Motor neuron (in vitro differentiated cells): ENCODE results near the gene WNK4. TPM values are rescaled to one million over a fixed set of nuclear protein-coding genes. Genes with fewer than 3 reads are reported as not detected.

Experiments used
- ATAC-seq, 8 experiments: fragments of 200-7000 bp; cut with Tn5 transposase; replicated peaks in 6 of 8; 2 replicates each; pipeline ENCODE4 v1.8.0; 2021; ENCODE audit warnings: mild to moderate bottlenecking in 8 of 8, moderate library complexity in 8 of 8
- H3K27ac ChIP-seq, 2 donors: fragments of 250-450 bp; sonication (Bioruptor Pico); 2 replicates each; pipeline ENCODE4 v1.9.0; 2021; ENCODE audit warnings: antibody characterized with exemption in 2 of 2, mild to moderate bottlenecking in 2 of 2, moderate library complexity in 1 of 2
- H3K4me1 ChIP-seq, 2 donors: fragments of 250-450 bp; sonication (Bioruptor Pico); replicated peaks in 1 of 2; 2 replicates each; pipeline ENCODE4 v1.6.1; 2021; ENCODE audit warnings: antibody characterized with exemption in 2 of 2, mild to moderate bottlenecking in 2 of 2, moderate library complexity in 1 of 2
- H3K4me3 ChIP-seq, 5 donors: fragments of 250-450 bp; sonication (Bioruptor Pico); 2 replicates each; pipeline ENCODE4 v1.9.0; 2021; ENCODE audit warnings: antibody characterized with exemption in 5 of 5, mild to moderate bottlenecking in 5 of 5, moderate library complexity in 4 of 5
- WGBS, 10 experiments: fragments of 450-650 bp; shearing (Covaris generic); methylation state at CpG; one replicate each; pipeline ENCODE4 v1.0.0; 2022; 5-methylcytosine and 5-hydroxymethylcytosine counted together
- in situ Hi-C, 9 experiments: fragments of 400-800 bp; cut with MboI; loops; one replicate each; pipeline ENCODE4 v1.15.0; 2021; ENCODE audit warnings: low sequenced_read_pairs in 9 of 9, low pct_unique_long_range_greater_than_20kb in 2 of 9; ENCODE audit not compliant: unreplicated experiment in 9 of 9
- total RNA-seq, 8 experiments: library from RNA; unstranded; fragments of 300-600 nt; gene quantifications; 2 replicates each; pipeline versions ENCODE4 v1.2.3 to v1.2.4, GENCODE V29; 2022

Gene WNK4
- total RNA-seq, 8 experiments from 2014 or later: 0.11 to 1.2 (median 0.57) TPM

DNA sequence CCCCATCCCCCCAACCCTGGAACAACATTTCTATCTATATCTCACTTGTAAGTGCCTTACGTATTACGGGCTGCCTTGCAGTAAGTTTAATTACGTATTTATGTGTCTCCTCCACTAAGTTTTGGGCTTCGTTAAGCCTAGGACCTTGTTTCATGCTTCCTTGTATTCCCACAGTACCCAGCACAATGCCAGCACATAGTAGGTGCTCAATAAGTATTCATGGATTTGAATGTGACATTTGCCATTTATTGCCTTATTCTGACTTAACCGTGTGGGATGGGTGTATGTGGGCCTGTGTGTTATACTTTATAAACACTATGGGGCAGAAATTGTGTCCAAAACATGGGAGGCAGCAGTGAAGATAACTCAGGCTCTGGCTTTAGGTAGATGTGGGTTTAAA lies 12.1 kb downstream of the WNK4 start:
- 49 to 71% (median 60%) methylated on average over 1 to 5 of the region's 5 CpGs; no CpG with 5 or more reads in 3 of the 10 experiments for WGBS, 10 experiments
- H3K4me3 ChIP-seq: no peak overlapping the region
- peaks cover 1% of the 10 kb centered on the region in 2 donors for H3K4me1 ChIP-seq
- in situ Hi-C loops: no loop called here
- H3K27ac ChIP-seq: no peak overlapping the region
- ATAC-seq: no peak

DNA sequence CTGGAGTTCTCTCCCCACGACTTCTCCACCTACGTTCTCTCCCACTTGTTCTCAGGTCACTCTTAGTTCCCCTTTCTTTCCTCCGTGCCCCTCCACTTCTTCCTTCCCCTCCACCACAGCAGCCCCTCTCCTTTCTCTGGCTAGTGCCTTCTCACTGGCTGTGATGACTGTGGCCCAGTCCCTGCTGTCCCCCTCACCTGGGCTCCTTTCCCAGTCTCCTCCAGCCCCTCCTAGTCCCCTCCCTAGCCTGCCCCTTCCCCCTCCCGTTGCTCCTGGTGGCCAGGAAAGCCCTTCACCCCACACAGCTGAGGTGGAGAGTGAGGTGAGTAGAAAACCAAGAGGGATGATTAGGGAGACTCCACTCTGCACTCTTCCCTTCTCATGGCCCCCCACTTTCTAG lies 14.7 kb downstream of the WNK4 start:
- in situ Hi-C loops: no loop called here
- H3K4me3 ChIP-seq: no peak overlapping the region
- no CpG with 5 or more reads among the region's 4 CpGs for WGBS, 10 experiments
- H3K27ac ChIP-seq: no peak overlapping the region
- H3K4me1 ChIP-seq: peaks cover 4 to 5% of the 10 kb centered on the region in 2 donors
- ATAC-seq: no peak

DNA sequence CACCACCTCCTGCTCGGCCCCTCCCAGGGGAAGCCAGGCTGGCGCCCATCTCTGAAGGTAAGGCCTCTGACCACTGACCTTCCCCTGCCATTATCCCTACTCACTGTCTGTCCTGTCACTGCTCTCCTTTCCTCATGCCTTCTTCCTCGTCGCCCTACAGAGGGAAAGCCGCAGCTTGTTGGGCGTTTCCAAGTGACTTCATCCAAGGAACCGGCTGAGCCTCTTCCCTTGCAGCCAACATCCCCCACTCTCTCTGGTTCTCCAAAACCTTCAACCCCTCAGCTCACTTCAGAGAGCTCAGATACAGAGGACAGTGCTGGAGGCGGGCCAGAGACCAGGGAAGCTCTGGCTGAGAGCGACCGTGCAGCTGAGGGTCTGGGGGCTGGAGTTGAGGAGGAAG lies 15.1 kb downstream of the WNK4 start:
- Histone ChIP-seq H3K27ac (no peak overlapping the region), H3K4me1 (peaks cover 4 to 5% of the 10 kb centered on the region in 2 donors), H3K4me3 (no peak overlapping the region)
- WGBS, 10 experiments: 83 to 100% (median 97%) methylated on average over 2 to 7 of the region's 10 CpGs; no CpG with 5 or more reads in 4 of the 10 experiments
- in situ Hi-C loops: no loop called here
- no peak for ATAC-seq

DNA sequence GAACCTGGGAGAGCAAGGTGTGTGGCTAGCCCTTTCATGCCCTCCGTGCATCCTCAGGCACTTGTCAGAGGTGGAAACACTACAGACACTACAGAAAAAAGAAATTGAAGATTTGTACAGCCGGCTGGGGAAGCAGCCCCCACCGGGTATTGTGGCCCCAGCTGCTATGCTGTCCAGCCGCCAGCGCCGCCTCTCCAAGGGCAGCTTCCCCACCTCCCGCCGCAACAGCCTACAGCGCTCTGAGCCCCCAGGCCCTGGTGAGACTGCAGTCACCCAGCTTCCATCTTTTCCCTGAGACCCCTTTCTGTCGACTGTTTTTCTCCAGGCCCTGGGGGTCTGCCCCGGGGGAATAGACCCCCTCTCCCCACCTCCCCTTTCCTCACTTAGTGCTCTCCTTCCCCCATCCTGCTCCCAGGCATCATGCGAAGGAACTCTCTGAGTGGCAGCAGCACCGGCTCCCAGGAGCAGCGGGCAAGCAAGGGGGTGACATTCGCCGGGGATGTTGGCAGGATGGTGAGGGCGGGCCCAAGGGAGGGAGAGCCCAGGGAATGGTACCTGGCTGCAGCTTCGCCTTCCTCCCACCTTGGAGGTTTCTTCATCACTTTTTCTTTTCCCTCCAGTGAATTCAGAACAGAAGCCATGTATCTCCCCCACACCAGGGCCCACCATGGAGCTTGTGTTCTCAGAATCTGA lies 15.8 kb downstream of the WNK4 start:
- Histone ChIP-seq H3K4me1 (peaks cover 4 to 5% of the 10 kb centered on the region in 2 donors), H3K27ac (no peak overlapping the region), H3K4me3 (no peak overlapping the region)
- ATAC-seq: no peak
- 80 to 93% (median 90%) methylated on average over 1 to 5 of the region's 18 CpGs; no CpG with 5 or more reads in 7 of the 10 experiments for WGBS, 10 experiments
- in situ Hi-C loops: no loop called here

DNA sequence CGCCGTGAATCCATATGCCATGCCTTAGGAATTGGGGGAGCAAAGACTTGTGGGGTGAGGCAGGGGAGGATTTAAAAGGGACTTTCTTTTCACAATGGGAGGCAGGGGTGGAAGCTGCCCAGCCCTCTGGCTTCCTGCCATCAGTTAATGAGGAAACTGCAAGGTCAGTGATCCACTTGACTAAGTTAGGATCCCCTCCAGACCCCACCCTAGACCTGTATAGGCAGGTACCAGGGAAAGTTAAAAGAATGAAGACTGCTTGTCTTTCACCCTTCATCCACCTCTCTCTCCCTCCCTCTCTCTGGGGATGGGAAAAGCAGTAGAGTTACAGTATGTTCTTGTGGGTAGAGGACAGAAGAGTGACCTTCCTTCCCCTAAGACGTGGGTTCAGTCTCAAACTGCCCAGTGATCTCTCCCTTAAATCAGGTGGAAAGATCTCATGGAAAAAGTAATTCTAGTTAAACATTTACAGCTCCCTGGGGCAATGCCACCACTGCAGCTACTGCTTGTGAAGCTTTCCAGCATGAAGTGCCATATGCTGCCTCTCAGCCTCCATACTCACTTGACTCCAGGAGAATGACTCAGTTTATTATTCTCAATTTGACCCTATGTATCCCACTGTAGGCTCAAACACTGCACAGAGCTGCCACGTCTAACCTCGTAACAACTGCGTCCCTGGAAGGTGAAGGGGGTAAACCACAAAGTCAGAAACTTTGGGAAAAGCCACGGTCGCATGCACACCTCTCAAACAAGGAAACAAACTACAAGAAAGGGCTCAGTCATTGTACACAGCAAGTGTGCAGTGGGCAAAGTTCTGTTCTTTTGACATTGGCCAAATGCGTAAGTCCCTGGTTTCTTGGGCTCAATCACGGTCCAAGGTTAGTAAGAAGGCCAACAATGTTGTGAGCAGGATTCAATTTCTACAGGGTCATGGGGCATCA lies 16.9 kb downstream of the WNK4 start:
- WGBS, 10 experiments: 20 to 100% (median 54%) methylated on average over 1 to 6 of the region's 10 CpGs; no CpG with 5 or more reads in 3 of the 10 experiments
- H3K27ac ChIP-seq: no peak overlapping the region
- H3K4me3 ChIP-seq: peak overlapping the region; percentile 66 to 99 (median 91)
- no peak for ATAC-seq
- peaks cover 4 to 5% of the 10 kb centered on the region in 2 donors for H3K4me1 ChIP-seq
- in situ Hi-C loops: no loop called here

DNA sequence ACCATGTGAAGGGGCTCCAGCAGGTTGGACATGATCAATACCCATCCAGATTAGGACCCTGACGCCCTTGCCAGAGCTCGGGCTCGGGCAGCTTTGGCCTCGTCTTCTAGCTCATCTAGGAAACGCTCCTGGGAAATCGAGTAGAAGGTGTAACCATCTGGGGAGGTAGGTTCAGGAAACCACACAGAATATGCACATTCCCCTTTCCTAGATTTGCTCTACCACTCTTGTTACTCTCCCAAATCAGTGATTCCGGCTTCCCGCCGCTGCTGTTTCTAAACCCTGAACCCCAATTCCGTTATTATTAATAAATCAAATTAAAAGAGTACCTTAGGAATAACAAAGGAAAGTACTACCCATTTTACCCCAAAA lies 17.6 kb downstream of the WNK4 start:
- peaks cover 4 to 5% of the 10 kb centered on the region in 2 donors for H3K4me1 ChIP-seq
- in situ Hi-C loops: no loop called here
- peak in 3 of 8 experiments; percentile 2 to 23 (median 9) for ATAC-seq
- peak overlapping the region; percentile 46 to 77 for H3K27ac ChIP-seq
- WGBS, 10 experiments: 0 to 47% (median 15%) methylated on average over 1 to 10 of the region's 10 CpGs; no CpG with 5 or more reads in 1 of the 10 experiments
- peak overlapping the region; percentile 66 to 99 (median 91) for H3K4me3 ChIP-seq

DNA sequence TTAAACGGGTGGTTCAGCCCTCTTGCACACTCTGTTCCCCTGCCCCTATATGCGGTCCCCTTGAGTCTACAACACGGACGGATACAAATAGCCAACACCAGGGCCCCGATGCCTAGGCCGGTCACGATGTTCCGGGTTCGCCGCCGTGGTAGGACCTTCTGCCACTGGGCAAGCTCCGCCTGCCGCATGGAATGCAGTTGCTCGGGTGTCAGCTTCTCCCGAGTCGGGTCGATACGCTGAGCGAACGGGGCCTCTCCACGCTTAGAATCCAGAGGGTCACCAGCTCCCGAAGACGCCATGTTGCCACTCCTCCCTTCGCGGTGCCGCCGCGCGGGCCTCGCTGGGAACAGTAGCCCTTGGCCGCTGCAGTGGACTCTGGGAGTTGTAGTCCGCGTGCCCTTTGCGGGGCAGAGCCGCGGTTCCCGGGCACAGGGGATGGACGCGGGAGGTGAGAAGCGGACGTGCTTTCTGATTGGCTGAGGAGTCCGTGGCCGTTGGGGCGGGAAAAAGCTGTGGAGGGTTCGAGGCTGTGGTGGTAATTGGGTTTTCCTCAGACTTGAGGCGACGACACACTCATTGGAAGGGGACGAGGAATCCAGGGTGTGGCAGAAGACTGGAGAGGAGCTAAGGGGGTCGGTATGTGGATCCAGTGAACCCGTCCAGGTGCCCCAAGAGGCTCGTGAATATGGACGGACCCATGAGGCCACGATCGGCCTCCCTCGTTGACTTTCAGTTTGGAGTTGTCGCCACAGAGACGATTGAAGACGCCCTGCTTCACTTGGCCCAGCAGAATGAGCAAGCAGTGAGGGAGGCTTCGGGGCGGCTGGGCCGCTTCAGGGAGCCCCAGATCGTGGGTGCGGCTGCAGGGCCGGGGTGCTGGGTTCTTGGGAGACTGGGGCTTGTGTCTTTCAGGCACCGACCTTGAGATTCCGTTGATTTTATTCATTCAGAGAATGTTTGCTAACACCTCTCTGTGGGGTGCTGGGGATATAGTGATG lies 18.3 kb downstream of the WNK4 start, which contains the start of the genes CNTD1 and COA3:
Gene CNTD1, plus strand, starts transcription at position 479 of the 998 bp plus-strand sequence. Its CDS starts 207 bp downstream, at position 686.
Gene COA3, minus strand, starts transcription at position 322 of the 998 bp plus-strand sequence. Its CDS starts 23 bp downstream, at position 299.
- Histone ChIP-seq H3K4me1 (peaks cover 4 to 5% of the 10 kb centered on the region in 2 donors), H3K4me3 (peak within 1 kb of the TSS; percentile 66 to 99 (median 91)), H3K27ac (peak within 1 kb of the TSS; percentile 46 to 77)
- 0 to 69% (median 10%) methylated on average over 1 to 50 of the region's 66 CpGs; no CpG with 5 or more reads in 1 of the 10 experiments for WGBS, 10 experiments
- in situ Hi-C loops: no loop called here
- peak; percentile 97 to 100 (median 98) for ATAC-seq

DNA sequence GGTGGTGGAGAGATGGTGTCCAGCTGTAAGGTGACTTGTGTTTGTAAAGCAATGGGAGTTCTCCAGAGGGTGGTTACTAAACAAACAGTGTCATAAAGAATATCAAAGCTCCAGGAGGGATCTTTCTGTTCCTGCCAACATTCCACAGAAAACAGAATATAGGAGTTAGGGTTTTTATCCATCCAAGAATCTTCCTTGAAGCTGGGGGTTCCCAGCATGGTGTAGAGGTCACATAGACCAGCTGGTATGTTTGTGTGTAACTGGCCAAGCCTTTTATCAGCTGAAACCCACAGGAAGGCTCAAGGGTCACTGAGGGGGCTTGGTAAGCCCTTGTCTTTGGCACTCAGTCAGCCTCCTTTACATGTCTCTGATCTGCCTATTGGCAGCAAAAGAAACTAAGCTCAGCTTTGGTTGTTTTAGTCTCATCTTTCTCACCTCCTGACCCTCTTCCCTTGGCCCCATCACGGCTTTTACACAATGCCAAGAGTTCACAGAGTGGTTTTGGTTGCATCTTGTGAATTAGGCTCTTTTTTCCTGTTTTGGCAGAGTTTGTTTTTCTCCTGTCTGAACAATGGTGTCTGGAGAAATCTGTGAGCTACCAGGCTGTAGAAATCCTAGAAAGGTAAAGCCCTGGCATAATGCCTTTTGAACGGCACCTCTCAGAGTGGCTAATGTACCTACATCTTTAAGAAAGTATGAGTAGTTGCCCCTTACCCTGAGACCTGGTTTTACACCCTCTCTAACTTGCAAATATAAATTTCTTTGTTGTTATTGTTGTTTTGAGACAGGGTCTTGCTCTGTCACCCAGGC lies 22.9 kb downstream of the WNK4 start:
- Histone ChIP-seq H3K4me3 (no peak overlapping the region), H3K27ac (no peak overlapping the region), H3K4me1 (no peaks in the 10 kb centered on the region)
- no peak for ATAC-seq
- in situ Hi-C loops: no loop called here
- 0 to 54% (median 33%) methylated on average over 1 to 2 of the region's 2 CpGs; no CpG with 5 or more reads in 3 of the 10 experiments for WGBS, 10 experiments

DNA sequence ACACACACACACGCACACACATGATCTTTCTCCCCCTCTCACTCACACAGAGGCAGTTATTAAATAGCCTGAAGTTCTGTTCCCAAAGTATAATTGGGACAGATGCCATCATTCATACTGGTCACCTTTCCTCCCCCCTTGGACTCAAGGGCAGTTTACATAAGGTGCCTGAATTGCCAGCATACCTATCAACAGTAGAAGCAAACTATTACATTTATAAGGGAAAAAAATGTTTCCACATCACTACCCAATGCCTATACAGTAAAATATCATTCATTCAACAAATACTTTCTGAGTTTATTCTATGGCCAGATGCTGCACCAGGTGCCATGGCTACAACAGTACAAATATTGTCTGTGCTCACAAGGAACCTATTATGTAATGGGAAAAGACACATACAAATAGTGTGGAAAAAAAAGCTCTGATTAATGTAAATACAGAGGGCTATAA lies 24.5 kb downstream of the WNK4 start:
- ATAC-seq: peak in 3 of 8 experiments; percentile 13 to 87 (median 62)
- WGBS, 10 experiments: 60 to 100% (median 89%) methylated on average over 1 of the region's 1 CpG; no CpG with 5 or more reads in 6 of the 10 experiments
- Histone ChIP-seq H3K4me3 (no peak overlapping the region), H3K27ac (no peak overlapping the region), H3K4me1 (no peaks in the 10 kb centered on the region)
- in situ Hi-C loops: no loop called here

DNA sequence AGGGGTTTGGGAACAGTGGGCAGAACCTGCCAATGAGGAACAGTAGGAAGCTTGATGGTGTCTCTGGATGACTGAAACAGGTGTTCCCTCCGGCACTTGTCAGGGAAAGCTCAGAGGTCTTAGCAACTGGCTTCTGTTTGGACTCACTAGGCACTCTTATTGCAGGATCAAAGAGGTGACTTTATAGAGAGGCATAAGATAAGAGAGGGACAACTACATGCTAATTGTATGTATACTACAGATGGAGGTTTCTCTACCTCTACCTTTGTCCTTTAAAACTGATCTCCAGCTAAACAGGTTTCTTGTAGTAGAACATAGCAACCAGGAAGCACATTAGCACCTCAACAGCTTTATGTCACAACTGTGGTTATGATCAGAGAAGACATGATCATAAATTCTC lies 25.8 kb downstream of the WNK4 start:
- no peaks in the 10 kb centered on the region for H3K4me1 ChIP-seq
- H3K4me3 ChIP-seq: no peak overlapping the region
- ATAC-seq: no peak
- no peak overlapping the region for H3K27ac ChIP-seq
- in situ Hi-C loops: no loop called here
- 83 to 100% (median 100%) methylated on average over 1 of the region's 1 CpG; no CpG with 5 or more reads in 7 of the 10 experiments for WGBS, 10 experiments

DNA sequence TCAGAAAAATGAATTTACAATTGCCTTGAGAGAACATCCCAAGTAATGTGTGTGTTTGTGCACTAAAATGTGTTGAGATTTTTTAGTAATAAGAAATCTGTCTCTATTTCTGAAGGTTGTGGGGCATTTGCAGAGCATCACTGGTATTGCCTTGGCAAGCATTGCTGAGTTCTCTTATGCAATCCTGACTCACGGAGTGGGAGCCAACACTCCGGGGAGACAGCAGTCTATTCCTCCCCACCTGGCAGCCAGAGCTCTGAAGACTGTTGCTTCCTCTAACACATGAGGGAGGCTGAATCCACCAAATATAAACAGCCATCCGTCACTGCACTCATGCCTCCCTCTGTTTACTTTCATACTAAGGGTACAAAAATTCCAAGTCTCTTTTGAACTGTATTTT lies 28.8 kb downstream of the WNK4 start:
- H3K27ac ChIP-seq: no peak overlapping the region
- H3K4me1 ChIP-seq: no peaks in the 10 kb centered on the region
- in situ Hi-C loops: no loop called here
- ATAC-seq: peak in 2 of 8 experiments; percentile 27 to 42
- no peak overlapping the region for H3K4me3 ChIP-seq
- 0 to 90% (median 77%) methylated on average over 1 to 3 of the region's 3 CpGs; no CpG with 5 or more reads in 1 of the 10 experiments for WGBS, 10 experiments
